ENCODE data around the gene SLC6A9. TPM values are rescaled to one million over a fixed set of nuclear protein-coding genes. Genes with fewer than 3 reads are reported as not detected.
A peak's percentile ranks its signal among the peaks of the same experiment; 100 is the strongest.

SLC6A9 gene
- polyA plus RNA-seq, 4 donors, result 5.6 to 8.9 (median 7.7) TPM

GRCh38 chr1:44029911-44030604, 1.2 kb downstream of the SLC6A9 start:
- peak; percentile 59 to 81 (median 72) for DNase-seq (ENCODE audit: low read depth in 4 of 4, low spot score in 3 of 4)

- peak in 1 of 4 donors; percentile 16 for DNase-seq (ENCODE audit: low read depth in 4 of 4, low spot score in 3 of 4)
Measured at GRCh38 chr1:44029260-44029910, 1.9 kb downstream of the SLC6A9 start.

DNA sequence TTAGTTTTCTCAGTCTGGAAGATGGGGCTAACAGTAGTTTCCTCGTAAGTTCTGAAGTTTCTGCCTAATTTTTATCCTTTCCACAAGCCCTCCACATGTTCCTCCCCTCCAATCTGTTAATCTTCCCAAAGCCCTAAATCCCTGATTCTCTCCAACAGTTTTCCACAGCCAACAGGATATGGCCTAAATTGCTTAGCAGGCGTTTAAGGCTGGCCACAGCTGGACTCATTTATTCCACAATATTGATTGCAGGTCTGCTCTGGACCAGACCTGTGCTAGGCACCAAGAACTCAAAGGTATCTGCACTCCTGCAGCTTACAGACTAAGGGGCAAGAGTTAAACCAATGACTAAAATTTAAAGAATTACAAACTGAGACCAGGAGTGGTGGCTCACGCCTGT, 3.9 kb downstream of the SLC6A9 start:
- no peak for DNase-seq (ENCODE audit: low read depth in 4 of 4, low spot score in 3 of 4)

DNA sequence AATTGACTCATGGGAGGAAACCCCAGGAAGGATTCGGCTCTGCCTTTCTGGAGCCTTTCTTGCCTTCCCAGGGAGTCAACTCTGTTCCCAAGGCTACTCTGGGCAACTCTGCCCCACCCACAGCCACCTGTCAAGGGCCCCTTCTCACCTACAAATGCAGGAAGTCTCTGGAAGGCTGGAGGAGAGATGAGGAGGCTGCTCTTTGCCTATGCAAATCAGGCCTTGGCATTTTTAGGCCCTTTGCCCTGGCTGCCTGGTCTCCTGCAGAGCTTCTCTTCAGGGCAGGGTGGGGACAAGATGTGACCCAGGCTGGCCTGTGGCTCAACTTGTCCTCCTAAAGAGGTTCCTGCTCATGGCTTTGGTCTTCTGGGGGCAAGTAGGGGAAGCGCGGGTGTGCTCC, 5.4 kb downstream of the SLC6A9 start:
- no peak for DNase-seq (ENCODE audit: low read depth in 4 of 4, low spot score in 3 of 4)

GRCh38 chr1:44024903-44025525, 6.2 kb downstream of the SLC6A9 start:
- no peak for DNase-seq (ENCODE audit: low read depth in 4 of 4, low spot score in 3 of 4)

DNA sequence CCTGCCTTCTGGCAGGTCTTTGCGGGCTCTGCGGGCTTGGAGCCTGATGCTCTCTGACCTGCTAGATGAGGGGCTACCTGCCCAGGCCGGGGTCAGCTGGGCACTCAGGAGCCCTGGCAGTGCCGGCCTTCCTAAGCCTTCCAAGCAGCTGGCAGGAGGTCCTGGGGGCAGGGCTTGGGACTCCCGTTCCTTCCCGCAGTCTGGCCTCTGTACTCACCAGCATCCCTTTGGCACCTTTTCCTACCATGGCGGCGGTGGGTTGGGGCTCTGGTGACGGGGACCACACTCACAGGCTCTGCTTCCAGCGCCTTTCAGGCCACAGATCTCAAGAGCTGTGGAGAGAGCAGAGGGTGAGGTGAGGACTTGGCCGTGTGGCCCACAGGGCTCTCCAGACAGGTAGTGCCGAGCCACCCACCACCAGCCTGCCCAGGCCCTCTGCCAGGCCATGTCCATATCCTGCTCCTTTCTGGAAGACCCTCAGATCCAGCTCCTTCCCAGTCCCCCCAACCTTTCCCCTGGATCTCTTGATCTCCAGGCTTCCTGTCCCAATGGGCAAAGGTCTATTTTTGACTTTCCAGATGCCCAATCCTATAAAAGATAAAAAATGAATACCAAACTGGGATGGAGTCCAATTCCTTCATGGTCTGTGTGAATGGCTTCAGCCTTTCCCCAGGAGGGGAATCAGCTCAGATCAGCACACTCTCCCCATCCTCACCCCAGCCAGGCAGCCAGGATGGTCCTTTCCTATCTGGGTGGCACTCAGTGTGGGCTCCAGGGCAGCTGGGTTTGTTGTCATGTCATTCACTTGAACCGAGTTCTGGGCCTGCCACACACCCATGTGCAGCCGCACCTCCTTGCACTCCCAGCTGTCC, 7.0 kb downstream of the SLC6A9 start:
- DNase-seq (ENCODE audit: low read depth in 4 of 4, low spot score in 3 of 4), result no peak

- no peak for DNase-seq (ENCODE audit: low read depth in 4 of 4, low spot score in 3 of 4)
Measured at GRCh38 chr1:44021581-44022321, 9.5 kb downstream of the SLC6A9 start.

DNA sequence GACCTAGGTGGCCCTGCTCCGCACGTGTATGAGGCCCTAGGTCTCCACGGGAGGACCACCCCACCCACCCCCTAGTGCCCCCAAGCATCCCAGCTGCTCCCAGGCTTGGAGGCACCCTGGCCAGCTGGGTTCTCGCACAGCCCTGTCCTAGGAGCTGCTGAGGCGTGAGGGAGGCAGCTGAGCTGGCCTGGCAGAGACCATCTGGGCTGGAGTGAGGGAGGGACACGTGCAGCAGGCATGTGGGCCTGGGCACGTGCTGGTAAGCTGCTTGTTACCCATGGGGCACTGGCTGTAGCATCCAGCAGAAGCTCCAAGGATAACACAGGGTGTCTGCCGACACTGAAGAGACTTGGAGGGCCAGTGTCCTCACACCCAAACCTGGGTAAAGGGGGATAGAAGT, 10.1 kb downstream of the SLC6A9 start:
- no peak for DNase-seq (ENCODE audit: low read depth in 4 of 4, low spot score in 3 of 4)

DNA sequence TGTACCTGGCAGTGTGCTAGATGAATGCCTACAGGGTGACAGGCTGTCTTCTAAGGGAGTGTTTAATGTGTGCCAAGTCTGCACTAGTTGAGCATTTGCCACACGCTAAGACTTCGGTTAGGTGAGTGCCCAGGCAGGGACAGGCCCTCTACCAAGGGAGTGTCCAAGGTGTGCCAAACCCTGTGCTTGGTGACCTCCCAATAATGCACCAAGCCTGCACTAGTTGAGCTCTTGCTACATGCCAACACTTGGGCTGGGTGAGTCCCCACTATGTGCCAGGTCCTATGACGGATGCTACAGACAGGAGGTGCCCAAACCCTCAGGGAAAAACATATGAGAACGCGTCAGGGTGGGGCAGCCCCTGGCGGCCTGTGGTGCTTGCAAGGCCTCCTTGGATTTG, 10.8 kb downstream of the SLC6A9 start:
- DNase-seq (ENCODE audit: low read depth in 4 of 4, low spot score in 3 of 4), result no peak

DNA sequence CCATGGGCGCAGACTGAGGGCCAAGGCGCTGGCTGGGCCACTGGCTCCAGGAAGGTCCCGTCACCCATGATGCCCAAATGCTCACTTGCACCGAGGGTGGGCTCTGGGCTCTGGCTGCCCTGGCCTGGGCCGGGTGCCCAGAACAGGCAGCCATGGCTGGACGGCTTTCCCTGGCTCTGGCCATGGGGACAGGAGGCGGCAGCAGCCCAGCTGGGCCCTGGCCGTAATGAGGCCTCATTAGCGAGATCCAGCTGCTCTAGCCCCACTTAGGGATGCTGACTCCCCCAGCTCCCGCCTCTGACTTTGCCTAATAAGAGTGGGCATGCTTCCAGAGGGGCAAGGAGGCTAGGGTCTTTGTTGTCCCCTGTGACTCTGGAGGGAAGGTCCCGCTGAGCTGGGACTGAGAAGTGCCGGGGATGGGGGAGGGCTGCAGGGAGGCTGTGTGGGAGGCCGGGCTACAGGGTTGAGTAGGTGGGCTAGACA, 11.8 kb downstream of the SLC6A9 start:
- DNase-seq (ENCODE audit: low read depth in 4 of 4, low spot score in 3 of 4), result no peak

- DNase-seq (ENCODE audit: low read depth in 4 of 4, low spot score in 3 of 4), result no peak
Measured at GRCh38 chr1:44016890-44017400, 14.3 kb downstream of the SLC6A9 start.

DNA sequence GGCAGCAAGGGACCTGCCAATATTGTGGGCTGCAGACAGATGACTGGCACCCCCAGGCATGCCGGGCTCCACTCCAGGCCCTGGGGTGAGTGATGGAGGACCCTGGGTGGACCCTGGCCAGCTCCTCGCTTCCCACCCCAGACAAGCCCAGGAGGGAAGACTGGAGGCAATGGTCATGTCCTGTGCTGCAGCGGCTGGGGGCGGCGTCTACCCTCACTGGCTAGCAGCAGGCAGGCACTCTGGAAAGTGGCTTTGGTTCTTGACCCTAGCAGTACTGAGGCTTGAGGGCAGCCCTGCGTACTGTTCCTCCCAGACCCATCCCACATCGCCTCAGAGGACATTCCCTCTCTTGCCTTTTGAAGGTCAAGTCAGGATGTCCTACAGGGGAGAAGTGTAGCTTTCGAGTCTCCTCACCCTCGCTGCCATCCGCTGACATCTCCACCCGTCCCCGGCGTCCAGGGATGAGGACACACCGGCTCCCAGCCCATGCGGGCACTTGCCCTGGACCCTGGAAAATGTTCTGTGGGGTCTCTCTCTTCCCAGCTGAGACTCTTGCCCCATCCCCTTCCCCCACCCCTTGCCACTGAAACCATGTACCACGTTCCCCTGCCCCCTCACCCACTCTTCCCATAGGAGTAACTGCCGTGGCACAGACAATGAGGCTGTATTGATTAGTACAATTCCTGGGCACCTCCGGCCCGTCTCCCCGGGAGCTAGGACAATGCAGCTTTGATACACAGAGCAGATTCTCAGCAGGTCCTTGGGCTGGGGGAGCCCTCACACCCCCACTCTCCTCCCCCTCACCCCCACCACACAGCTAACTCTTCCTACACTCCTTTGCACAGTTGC, 15.0 kb downstream of the SLC6A9 start:
- DNase-seq (ENCODE audit: low read depth in 4 of 4, low spot score in 3 of 4), result no peak

DNA sequence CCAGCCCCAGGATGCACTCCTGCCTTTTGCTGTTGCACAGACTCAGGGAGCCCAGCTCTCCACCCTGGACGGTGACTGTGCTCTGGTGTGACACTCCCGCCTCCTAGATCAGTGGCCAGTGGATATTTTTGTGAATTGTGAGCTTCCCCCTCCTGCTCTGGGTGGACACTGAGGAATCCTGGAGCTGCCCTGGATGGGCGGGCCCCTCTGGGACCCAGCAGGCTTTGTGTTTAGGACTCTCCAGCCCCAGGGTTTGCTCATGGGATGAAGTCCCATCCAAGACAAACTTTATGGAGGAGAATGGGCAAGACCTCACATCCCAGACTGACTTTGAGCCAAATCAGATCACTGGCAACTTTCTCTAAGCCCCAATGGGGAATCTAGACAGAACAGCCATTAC, 16.1 kb downstream of the SLC6A9 start:
- DNase-seq (ENCODE audit: low read depth in 4 of 4, low spot score in 3 of 4), result no peak

DNA sequence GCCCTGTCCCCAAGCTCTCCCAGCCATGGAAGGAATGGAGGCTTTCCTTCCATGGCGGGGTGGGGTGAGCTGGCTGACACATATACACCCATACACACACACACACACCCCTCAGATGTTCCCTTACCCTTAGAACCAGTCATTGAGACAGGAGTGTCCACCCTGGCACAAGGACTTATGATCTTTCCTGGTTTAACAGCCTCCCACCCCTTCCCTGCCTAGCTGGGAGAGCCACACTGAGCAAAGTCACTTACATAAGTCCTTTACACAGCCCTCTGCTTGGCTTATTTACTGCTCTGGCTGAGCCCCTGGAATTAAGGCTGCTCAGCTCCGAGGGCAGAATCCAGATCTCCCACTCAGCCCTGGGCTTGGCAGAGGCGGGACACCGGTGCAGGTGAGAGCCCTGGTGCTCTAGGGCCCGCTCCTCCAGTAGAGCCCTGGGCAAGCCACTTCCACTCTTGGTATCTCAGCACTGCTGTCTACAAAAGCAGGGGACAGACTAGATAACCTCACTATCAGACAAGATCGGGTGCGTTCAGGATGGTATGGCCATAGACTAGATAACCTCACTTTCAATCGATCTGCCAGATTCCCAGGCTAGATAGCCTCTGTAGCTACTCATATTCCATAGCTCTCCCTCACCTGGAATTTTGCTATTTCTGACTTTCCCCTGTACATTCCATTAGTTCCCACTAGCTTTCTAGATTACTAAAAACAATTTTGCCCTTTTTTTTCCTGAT, 16.7 kb downstream of the SLC6A9 start:
- DNase-seq (ENCODE audit: low read depth in 4 of 4, low spot score in 3 of 4), result no peak

GRCh38 chr1:44013949-44014348, 17.3 kb downstream of the SLC6A9 start:
- no peak for DNase-seq (ENCODE audit: low read depth in 4 of 4, low spot score in 3 of 4)

DNA sequence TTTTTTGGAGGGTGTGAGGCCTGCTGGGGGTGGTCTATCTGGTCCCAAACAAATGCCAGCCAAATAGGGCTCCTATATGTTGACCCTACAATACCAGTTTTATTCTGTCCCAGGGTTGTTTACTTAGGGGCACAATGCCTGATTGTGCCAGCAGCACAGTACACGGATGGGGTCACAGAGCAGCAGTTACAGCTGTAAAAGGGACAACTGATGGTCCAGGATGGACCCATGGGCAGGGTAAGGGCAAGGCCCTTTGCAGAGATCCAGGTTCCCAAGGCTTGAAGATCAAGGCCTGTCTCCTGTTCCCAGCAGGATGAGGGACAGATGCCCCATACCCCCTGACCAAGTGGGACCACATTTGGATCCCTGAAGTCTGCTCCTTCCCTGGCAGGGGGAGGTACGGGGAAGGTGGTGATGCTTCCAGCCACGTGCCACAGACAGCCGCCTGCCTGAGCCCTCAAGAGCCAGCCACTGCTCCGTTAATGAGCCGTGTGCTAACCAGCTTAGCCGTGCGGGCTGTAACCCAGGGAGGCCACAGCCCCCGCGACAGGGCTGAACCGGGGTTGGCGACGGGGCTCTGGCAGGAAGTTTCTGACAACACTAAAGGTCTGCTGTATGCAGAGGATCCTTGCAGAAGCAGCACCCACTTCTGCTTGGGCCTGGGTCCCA, 18.2 kb downstream of the SLC6A9 start:
- no peak for DNase-seq (ENCODE audit: low read depth in 4 of 4, low spot score in 3 of 4)

DNA sequence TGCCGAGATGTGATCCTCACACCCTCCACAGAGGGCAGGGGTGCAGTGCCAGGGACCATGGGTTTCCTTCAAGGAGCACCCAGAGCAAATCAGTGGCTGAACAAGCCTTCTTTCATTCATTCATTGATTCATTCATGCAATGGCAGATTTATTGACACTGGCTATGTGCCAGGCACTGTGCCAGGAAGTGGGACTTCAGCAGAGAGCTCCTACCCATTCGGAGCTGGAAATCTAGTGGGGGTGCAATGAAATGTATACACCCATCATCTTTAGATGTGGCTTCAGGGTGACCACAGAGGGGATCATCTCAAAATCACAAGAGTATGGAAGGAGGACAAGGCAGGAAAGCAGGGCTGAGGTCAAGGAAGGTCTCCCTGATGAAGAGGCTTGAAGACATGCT, 18.9 kb downstream of the SLC6A9 start:
- DNase-seq (ENCODE audit: low read depth in 4 of 4, low spot score in 3 of 4), result no peak

- no peak for DNase-seq (ENCODE audit: low read depth in 4 of 4, low spot score in 3 of 4)
Measured at GRCh38 chr1:44010935-44011471, 20.3 kb downstream of the SLC6A9 start.
